Hepatocyte (in vitro differentiated cells): ENCODE results near the gene PLAC8L1. TPM values are rescaled to one million over a fixed set of nuclear protein-coding genes. Genes with fewer than 3 reads are reported as not detected.

Source experiments
- DNase-seq: peaks from one replicate; pipeline ENCODE4 v3.0.0-alpha.2; 2016; ENCODE audit warnings: low spot score
- H2AFZ ChIP-seq: fragments of 200-600 bp; sonication (generic); 2 replicates; pipeline ENCODE4 v1.6.0; 2016; ENCODE audit warnings: antibody characterized with exemption, mild to moderate bottlenecking
- H3K27ac ChIP-seq: fragments of 200-600 bp; sonication (generic); 2 replicates; pipeline ENCODE4 v1.5.1; 2016; ENCODE audit warnings: mild to moderate bottlenecking
- H3K27me3 ChIP-seq: fragments of 200-600 bp; sonication (generic); 2 replicates; pipeline ENCODE4 v1.6.1; 2016
- H3K36me3 ChIP-seq: fragments of 200-600 bp; sonication (generic); replicated peaks from 2 replicates; pipeline ENCODE4 v1.5.1; 2016; ENCODE audit warnings: low read depth; ENCODE audit not compliant: insufficient read depth
- H3K4me1 ChIP-seq: fragments of 200-600 bp; sonication (generic); 2 replicates; pipeline ENCODE4 v1.5.1; 2016; ENCODE audit warnings: mild to moderate bottlenecking, moderate library complexity; ENCODE audit not compliant: insufficient read depth
- H3K4me2 ChIP-seq: fragments of 200-600 bp; sonication (generic); 2 replicates; pipeline ENCODE4 v1.6.0; 2016
- H3K4me3 ChIP-seq: fragments of 200-600 bp; sonication (generic); 2 replicates; pipeline ENCODE4 v1.5.1; 2016; ENCODE audit warnings: mild to moderate bottlenecking
- H3K79me2 ChIP-seq: fragments of 200-600 bp; sonication (generic); 2 replicates; pipeline ENCODE4 v1.6.0; 2017; ENCODE audit warnings: mild to moderate bottlenecking
- H3K9me2 ChIP-seq: fragments of 200-600 bp; sonication (generic); replicated peaks from 2 replicates; pipeline ENCODE4 v1.6.0; 2017; ENCODE audit warnings: mild to moderate bottlenecking; ENCODE audit not compliant: insufficient read depth
- H3K9me3 ChIP-seq: fragments of 200-600 bp; sonication (generic); 2 replicates; pipeline ENCODE4 v1.5.1; 2016; ENCODE audit warnings: low read depth, mild to moderate bottlenecking
- H4K20me1 ChIP-seq: fragments of 200-600 bp; sonication (generic); 2 replicates; pipeline ENCODE4 v1.6.0; 2016; ENCODE audit warnings: mild to moderate bottlenecking; ENCODE audit not compliant: insufficient read depth, poor library complexity, severe bottlenecking
- EZH2 ChIP-seq: fragments of 200-600 bp; sonication (generic); IDR thresholded peaks from 2 replicates; pipeline ENCODE4 v1.6.1; 2016; ENCODE audit warnings: antibody characterized with exemption, mild to moderate bottlenecking, borderline replicate concordance
- EZH2phosphoT487 ChIP-seq: fragments of 200-600 bp; sonication (generic); IDR thresholded peaks from one replicate; pipeline ENCODE4 v1.6.1; 2018; ENCODE audit warnings: antibody characterized with exemption, mild to moderate bottlenecking, low read depth, moderate library complexity; ENCODE audit not compliant: unreplicated experiment, severe bottlenecking
- WGBS: methylation state at CpG from one replicate; pipeline ENCODE4 v1.1.6; 2016; ENCODE audit warnings: low lambda C conversion rate; ENCODE audit errors: missing lambda C conversion rate; 5-methylcytosine and 5-hydroxymethylcytosine counted together
- polyA plus RNA-seq: library from polyadenylated mRNA; unstranded; fragments of >200 nt; fragmentation: Nextera tagmentation; extraction: Ambion mirVana; gene quantifications from 2 replicates; pipeline ENCODE4 v1.2.1, GENCODE V29; 2016
- total RNA-seq: library from RNA; depleted of rRNA; stranded (reverse); fragments of >200 nt; gene quantifications from 2 replicates; pipeline ENCODE4 v1.2.3, GENCODE V29; 2014
- TF ChIP-seq, protein P1 (sequence below): fragments of 200-600 bp; sonication (generic); IDR thresholded peaks from 2 replicates; pipeline ENCODE4 v1.5.1; 2016; ENCODE audit warnings: antibody characterized with exemption, mild to moderate bottlenecking; ENCODE audit not compliant: poor library complexity

The PLAC8L1 gene
- total and polyA plus RNA-seq, 2 experiments from 2014 or later = 1.1 to 1.5 TPM

DNA sequence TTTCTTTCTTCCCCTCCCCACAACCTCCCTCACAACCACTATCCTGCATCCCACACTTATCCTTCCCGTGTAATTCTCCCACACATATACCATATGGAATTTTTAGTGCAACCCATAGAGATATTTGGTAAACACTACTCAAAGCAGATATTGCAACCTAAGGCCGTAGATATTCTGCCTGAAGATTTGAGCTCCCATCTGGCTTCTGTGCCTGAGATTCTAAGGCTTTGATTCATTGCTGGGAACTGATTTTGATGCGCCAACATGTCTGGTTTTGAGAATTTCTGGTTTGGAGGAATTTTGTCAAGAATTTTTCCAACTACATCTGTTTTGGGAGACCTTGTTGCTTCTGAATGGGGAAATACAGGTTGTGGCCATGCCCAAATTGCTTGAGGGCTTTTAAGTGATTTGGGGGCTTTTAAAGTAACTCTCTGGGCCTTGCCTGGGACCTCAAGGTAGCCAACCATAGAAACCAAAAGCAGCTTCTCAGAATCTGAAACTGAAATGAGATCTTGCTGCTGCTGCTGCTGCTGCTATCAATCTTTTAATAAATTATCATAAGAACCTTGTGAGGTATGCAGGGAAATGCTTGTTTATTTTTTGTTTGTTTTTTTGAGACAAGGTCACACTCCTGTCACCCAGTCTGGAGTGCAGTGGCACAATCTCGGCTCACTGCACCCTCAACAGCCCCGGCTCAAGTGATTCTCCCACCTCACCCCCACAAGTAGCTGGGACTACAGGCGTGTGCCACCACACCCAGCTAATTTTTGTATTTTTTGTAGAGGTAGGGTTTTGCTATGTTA, 36.2 kb downstream of the PLAC8L1 start:
- Histone ChIP-seq H4K20me1 (no peaks in the 10 kb centered on the region), H2AFZ (no peak overlapping the region), H3K9me2 (no peaks in the 10 kb centered on the region), H3K4me3 (no peak overlapping the region), H3K9me3 (no peaks in the 10 kb centered on the region), H3K79me2 (no peaks in the 10 kb centered on the region), H3K27ac (no peak overlapping the region), H3K4me2 (no peak overlapping the region), H3K4me1 (no peaks in the 10 kb centered on the region), H3K27me3 (no peaks in the 10 kb centered on the region), H3K36me3 (no peaks in the 10 kb centered on the region)
- DNase-seq = no peak
- TF ChIP-seq EZH2phosphoT487 = no peak
- TF ChIP-seq, protein P1, sequence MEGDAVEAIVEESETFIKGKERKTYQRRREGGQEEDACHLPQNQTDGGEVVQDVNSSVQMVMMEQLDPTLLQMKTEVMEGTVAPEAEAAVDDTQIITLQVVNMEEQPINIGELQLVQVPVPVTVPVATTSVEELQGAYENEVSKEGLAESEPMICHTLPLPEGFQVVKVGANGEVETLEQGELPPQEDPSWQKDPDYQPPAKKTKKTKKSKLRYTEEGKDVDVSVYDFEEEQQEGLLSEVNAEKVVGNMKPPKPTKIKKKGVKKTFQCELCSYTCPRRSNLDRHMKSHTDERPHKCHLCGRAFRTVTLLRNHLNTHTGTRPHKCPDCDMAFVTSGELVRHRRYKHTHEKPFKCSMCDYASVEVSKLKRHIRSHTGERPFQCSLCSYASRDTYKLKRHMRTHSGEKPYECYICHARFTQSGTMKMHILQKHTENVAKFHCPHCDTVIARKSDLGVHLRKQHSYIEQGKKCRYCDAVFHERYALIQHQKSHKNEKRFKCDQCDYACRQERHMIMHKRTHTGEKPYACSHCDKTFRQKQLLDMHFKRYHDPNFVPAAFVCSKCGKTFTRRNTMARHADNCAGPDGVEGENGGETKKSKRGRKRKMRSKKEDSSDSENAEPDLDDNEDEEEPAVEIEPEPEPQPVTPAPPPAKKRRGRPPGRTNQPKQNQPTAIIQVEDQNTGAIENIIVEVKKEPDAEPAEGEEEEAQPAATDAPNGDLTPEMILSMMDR = no peak
- TF ChIP-seq EZH2 = no peak
- WGBS = 96% methylated on average over 6 of the region's 6 CpGs

DNA sequence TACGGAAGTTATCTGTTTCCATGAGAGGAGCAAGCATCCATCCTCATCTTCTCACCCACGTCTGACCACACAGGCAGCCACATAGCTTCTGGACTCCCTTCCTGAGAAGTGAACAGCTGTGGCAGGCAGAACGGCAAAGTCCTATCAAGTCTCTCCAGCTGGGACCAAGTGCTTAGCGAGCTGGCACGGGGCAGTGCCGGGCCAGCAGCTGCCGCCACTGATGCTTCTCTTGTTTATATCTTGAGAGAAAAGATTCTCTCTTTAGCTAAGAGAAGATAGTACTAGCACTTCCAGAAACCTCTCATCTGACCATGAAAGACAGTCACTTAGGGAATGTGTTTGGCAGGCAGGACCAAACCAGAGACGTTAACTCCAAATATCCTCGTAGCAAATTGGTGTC, 37.2 kb downstream of the PLAC8L1 start:
- Histone ChIP-seq H3K27me3 (no peaks in the 10 kb centered on the region), H3K4me2 (no peak overlapping the region), H4K20me1 (no peaks in the 10 kb centered on the region), H3K36me3 (no peaks in the 10 kb centered on the region), H3K27ac (no peak overlapping the region), H3K4me1 (no peaks in the 10 kb centered on the region), H3K4me3 (no peak overlapping the region), H3K79me2 (no peaks in the 10 kb centered on the region), H2AFZ (no peak overlapping the region), H3K9me2 (no peaks in the 10 kb centered on the region), H3K9me3 (no peaks in the 10 kb centered on the region)
- WGBS = 93% methylated on average over 9 of the region's 9 CpGs
- DNase-seq = no peak
- TF ChIP-seq EZH2phosphoT487 (no peak), EZH2 (no peak)
- TF ChIP-seq, protein P1 = no peak

DNA sequence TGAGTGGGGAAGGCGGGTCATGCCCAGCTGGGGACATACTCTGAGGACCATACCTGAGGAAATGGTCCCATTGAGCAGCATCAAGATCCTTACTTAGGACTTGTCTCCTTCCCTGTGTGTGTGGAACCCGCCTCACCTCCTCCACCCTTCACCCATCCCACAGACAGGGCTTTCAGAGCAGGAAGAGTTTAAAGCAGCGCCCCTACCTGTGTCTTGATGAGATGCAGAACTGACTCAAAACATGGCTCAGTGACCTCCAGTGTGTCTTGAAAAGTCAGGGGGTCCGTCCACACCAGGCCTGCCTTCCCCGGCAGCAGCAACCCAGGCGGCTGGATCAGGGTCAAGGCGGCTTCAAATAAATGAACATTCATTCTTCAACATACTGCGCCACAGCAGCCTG, 38.4 kb downstream of the PLAC8L1 start:
- H2AFZ ChIP-seq = no peak overlapping the region
- H4K20me1 ChIP-seq = no peaks in the 10 kb centered on the region
- 86% methylated on average over 8 of the region's 8 CpGs for WGBS

DNA sequence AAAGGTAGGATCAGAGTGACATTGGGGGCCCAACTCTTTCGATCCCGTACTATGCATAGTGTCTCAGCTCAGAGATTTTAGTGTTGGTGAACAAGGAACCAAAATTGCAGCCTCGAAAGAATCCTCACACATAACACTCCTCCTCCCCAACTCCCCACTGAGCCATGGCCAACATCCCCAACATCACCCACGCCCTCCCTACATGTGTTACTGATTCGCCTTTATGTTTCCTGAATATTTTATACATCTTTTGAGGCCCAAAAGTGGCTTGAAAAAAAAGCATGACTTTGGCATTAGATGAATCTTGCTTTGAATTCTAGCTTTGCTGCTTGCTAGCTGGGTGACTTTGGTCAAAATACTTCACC, 45.2 kb downstream of the PLAC8L1 start:
- no peaks in the 10 kb centered on the region for H3K9me3 ChIP-seq
- H3K9me2 ChIP-seq = no peaks in the 10 kb centered on the region
- H3K27ac ChIP-seq = no peak overlapping the region
- H3K36me3 ChIP-seq = no peaks in the 10 kb centered on the region
- H2AFZ ChIP-seq = no peak overlapping the region
- no peak overlapping the region for H3K4me3 ChIP-seq
- no peaks in the 10 kb centered on the region for H3K27me3 ChIP-seq
- DNase-seq = no peak
- H3K79me2 ChIP-seq = no peaks in the 10 kb centered on the region
- WGBS = 98% methylated on average over 5 of the region's 5 CpGs
- no peaks in the 10 kb centered on the region for H4K20me1 ChIP-seq
- no peak overlapping the region for H3K4me2 ChIP-seq
- no peak for TF ChIP-seq EZH2
- TF ChIP-seq, protein P1 = no peak
- TF ChIP-seq EZH2phosphoT487 = no peak
- H3K4me1 ChIP-seq = no peaks in the 10 kb centered on the region

More for the DNA sequence above, 38.4 kb downstream of the PLAC8L1 start:
- Histone ChIP-seq H3K4me1 (no peaks in the 10 kb centered on the region), H3K9me2 (no peaks in the 10 kb centered on the region), H3K36me3 (no peaks in the 10 kb centered on the region), H3K9me3 (no peaks in the 10 kb centered on the region), H3K4me3 (no peak overlapping the region), H3K27ac (no peak overlapping the region), H3K27me3 (no peaks in the 10 kb centered on the region), H3K4me2 (no peak overlapping the region), H3K79me2 (no peaks in the 10 kb centered on the region)
- DNase-seq = no peak
- TF ChIP-seq EZH2 = no peak
